Neural progenitor cell (in vitro differentiated cells): ENCODE measurements around the gene KEAP1.

Source experiments
- CTCF ChIP-seq: fragments of 200-600 bp; sonication (generic); IDR thresholded peaks from 2 replicates; pipeline ENCODE4 v1.5.1; 2017; ENCODE audit warnings: antibody characterized with exemption, mild to moderate bottlenecking
- EZH2 ChIP-seq: fragments of 200-600 bp; sonication (generic); IDR thresholded peaks from 2 replicates; pipeline ENCODE4 v1.6.1; 2017; ENCODE audit warnings: antibody characterized with exemption, mild to moderate bottlenecking, moderate library complexity
- EZH2phosphoT487 ChIP-seq: fragments of 200-600 bp; sonication (generic); IDR thresholded peaks from 2 replicates; pipeline ENCODE4 v1.6.1; 2017; ENCODE audit warnings: antibody characterized with exemption

- TF ChIP-seq CTCF = no peak
- no peak for TF ChIP-seq EZH2
- no peak for TF ChIP-seq EZH2phosphoT487
Measured at GRCh38 chr19:10537668-10538067, 34.5 kb upstream of the KEAP1 start.
